SU-DHL-6 (cell line): ENCODE measurements around the gene REXO5.

ENCODE experiments used
- H2AFZ ChIP-seq: fragments of 200-600 bp; sonication (generic); 2 replicates; pipeline ENCODE4 v1.6.1; 2014; ENCODE audit warnings: low read depth, mild to moderate bottlenecking, moderate library complexity, mixed read lengths, antibody characterized with exemption, low read length; ENCODE audit not compliant: severe bottlenecking
- H3F3A ChIP-seq: fragments of 200-600 bp; shearing (Covaris generic); 2 replicates; pipeline ENCODE4 v1.6.0; 2016; ENCODE audit warnings: antibody characterized with exemption, mild to moderate bottlenecking; ENCODE audit not compliant: insufficient read depth
- H3K27ac ChIP-seq: fragments of 200-600 bp; sonication (generic); 2 replicates; pipeline ENCODE4 v1.5.1; 2016; ENCODE audit warnings: low read depth, mild to moderate bottlenecking, low read length, moderate library complexity, mixed read lengths
- H3K27me3 ChIP-seq: fragments of 200-600 bp; sonication (generic), shearing (Covaris generic); 2 replicates; pipeline ENCODE4 v1.6.0; 2014; ENCODE audit warnings: mild to moderate bottlenecking, low read length
- H3K36me3 ChIP-seq: fragments of 200-600 bp; sonication (generic); 2 replicates; pipeline ENCODE4 v1.6.1; 2014; ENCODE audit warnings: mild to moderate bottlenecking, low read length, mixed read lengths
- H3K4me2 ChIP-seq: fragments of 300-600, 200-600 bp; shearing (Covaris generic), sonication (generic); 2 replicates; pipeline ENCODE4 v1.6.0; 2014; ENCODE audit warnings: low read length, low read depth, mild to moderate bottlenecking; ENCODE audit not compliant: poor library complexity, severe bottlenecking
- H3K4me3 ChIP-seq: fragments of 200-600 bp; sonication (generic); 2 replicates; pipeline ENCODE4 v1.5.1; 2014; ENCODE audit warnings: antibody characterized with exemption, low read length, mild to moderate bottlenecking, mixed read lengths; ENCODE audit not compliant: insufficient read depth, poor library complexity, severe bottlenecking
- H3K79me2 ChIP-seq: fragments of 200-600 bp; sonication (generic); 2 replicates; pipeline ENCODE4 v1.6.1; 2014; ENCODE audit warnings: mild to moderate bottlenecking, low read length, moderate library complexity; ENCODE audit not compliant: insufficient read depth
- H3K9ac ChIP-seq: fragments of 200-600 bp; sonication (generic); 2 replicates; pipeline ENCODE4 v1.7.0; 2014; ENCODE audit warnings: mild to moderate bottlenecking, low read length
- H3K9me2 ChIP-seq: fragments of 200-600 bp; sonication (generic); replicated peaks from 2 replicates; pipeline ENCODE4 v1.6.1; 2014; ENCODE audit warnings: low read length; ENCODE audit not compliant: insufficient read depth
- H3K9me3 ChIP-seq: fragments of 200-600 bp; sonication (generic); 2 replicates; pipeline ENCODE4 v1.6.1; 2014; ENCODE audit warnings: low read length, mixed read lengths; ENCODE audit not compliant: insufficient read depth
- H4K20me1 ChIP-seq: fragments of 200-600 bp; sonication (generic); 2 replicates; pipeline ENCODE4 v1.6.1; 2014; ENCODE audit warnings: low read depth, mild to moderate bottlenecking, antibody characterized with exemption, low read length, moderate library complexity, mixed read lengths
- CTCF ChIP-seq: fragments of 200-600 bp; sonication (generic); IDR thresholded peaks from one replicate; pipeline ENCODE4 v1.5.1; 2017; ENCODE audit warnings: antibody characterized with exemption, mild to moderate bottlenecking, low read length, moderate library complexity; ENCODE audit not compliant: insufficient read depth, poor library complexity, severe bottlenecking
- EZH2phosphoT487 ChIP-seq: fragments of 200-600 bp; sonication (generic), shearing (Covaris generic); conservative IDR thresholded peaks from 2 replicates; pipeline ENCODE4 v1.6.1; 2018; ENCODE audit warnings: mild to moderate bottlenecking, antibody characterized with exemption, low read length, moderate library complexity, mixed read lengths

REXO5 gene

DNA sequence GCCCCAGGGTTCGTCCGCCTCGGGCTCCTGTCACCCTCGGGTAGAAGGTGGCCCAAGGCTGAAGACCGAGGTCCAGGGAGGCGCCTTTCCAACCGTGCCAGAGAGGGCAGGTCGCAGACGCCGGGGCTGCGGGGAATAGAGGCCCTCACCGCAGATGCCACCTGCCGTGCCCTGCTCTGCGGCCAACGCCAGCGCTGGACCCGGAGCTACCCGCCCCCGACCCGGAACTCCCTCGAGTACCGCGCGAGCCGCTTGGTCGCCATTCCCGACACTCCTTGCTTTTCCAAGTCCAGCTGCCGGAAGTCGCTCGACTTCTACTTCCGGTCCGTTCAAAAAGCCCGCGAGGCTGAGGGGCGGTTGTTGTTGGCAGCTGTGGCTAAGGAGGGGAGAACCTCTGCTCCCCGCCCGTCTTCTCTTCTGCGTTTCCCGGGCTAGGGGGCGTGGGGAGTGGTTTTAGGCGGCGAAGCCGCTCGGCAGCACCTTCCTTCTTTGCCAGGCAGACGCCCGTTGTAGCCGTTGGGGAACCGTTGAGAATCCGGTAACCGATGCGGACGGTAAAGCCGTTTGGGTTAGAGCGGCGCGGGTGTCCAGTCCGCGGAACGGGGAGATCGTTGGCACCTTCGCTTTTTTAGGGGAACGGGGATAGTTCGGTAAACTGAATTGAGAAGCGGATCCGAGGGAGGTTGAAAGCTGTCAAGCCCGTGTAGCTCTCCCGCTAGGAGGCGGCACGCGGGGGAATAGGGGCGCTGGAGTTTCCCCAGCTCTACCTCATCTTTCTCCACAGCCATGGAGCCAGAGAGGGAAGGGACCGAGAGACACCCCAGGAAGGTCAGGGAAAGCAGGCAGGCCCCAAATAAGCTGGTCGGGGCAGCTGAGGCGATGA is at the start of gene REXO5, which contains the start of gene ERI2:
TSS of gene REXO5 (plus strand) at position 360 of the 883 bp plus-strand sequence. CDS start at position 787, 427 bp downstream.
TSS of gene ERI2 (minus strand) at position 305 of the 883 bp plus-strand sequence. CDS start at position 263, 42 bp downstream.
- H3K36me3 ChIP-seq = 0 out of 2 replicates have a peak, but pooled peaks cover under 1% of the 10 kb centered on the region
- H3K4me2 ChIP-seq = peak within 1 kb of the TSS; percentile 84
- H2AFZ ChIP-seq = peak within 1 kb of the TSS; percentile 73
- H3K9ac ChIP-seq = peak within 1 kb of the TSS; percentile 86
- no peaks in the 10 kb centered on the region for H3K27me3 ChIP-seq
- H3K9me2 ChIP-seq = no peaks in the 10 kb centered on the region
- TF ChIP-seq CTCF = peak; percentile 24
- TF ChIP-seq EZH2phosphoT487 = no peak
- no peaks in the 10 kb centered on the region for H3K9me3 ChIP-seq
- H3K27ac ChIP-seq = peak within 1 kb of the TSS; percentile 86
- H3F3A ChIP-seq = peaks cover 13% of the 10 kb centered on the region; the same call in 1 of the 2 replicates
- H3K4me3 ChIP-seq = peak within 1 kb of the TSS; percentile 70
- H3K79me2 ChIP-seq = peaks cover 9% of the 10 kb centered on the region; the same call in 1 of the 2 replicates
- no peaks in the 10 kb centered on the region for H4K20me1 ChIP-seq

GRCh38 chr16:20760346-20760745 is 46.0 kb upstream of the REXO5 start:
- Histone ChIP-seq H3K4me2 (no peak overlapping the region), H4K20me1 (no peaks in the 10 kb centered on the region)

DNA sequence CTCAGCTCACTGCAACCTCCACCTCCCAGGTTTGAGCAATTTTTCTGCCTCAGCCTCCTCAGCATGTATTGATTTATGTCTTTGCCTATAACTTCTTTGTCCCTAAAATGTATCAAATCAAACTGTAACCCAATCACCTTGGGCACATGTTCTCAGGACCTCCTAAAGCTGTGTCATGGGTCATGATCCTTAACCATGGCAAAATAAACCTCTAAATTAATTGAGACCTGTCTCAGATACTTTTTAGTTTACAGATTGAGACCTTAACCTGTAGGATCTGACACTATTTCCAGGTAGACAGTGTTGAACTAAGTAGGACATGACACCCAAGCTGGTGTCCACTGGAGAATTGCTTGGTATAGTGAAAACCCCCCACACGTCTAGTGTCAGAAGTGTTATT is 45.2 kb upstream of the REXO5 start:
- Histone ChIP-seq H3K27me3 (no peaks in the 10 kb centered on the region), H3K9me3 (no peaks in the 10 kb centered on the region), H3K4me3 (no peak overlapping the region), H3K4me2 (no peak overlapping the region), H3F3A (no peaks in the 10 kb centered on the region), H4K20me1 (no peaks in the 10 kb centered on the region), H3K36me3 (no peaks in the 10 kb centered on the region), H3K9me2 (no peaks in the 10 kb centered on the region), H3K9ac (no peak overlapping the region), H2AFZ (no peak overlapping the region), H3K27ac (no peak overlapping the region), H3K79me2 (no peaks in the 10 kb centered on the region)
- TF ChIP-seq CTCF = no peak
- TF ChIP-seq EZH2phosphoT487 = no peak

More at GRCh38 chr16:20760346-20760745, 46.0 kb upstream of the REXO5 start:
- Histone ChIP-seq H3K27me3 (no peaks in the 10 kb centered on the region), H3K4me3 (no peak overlapping the region), H3K79me2 (no peaks in the 10 kb centered on the region), H3K9me3 (no peaks in the 10 kb centered on the region), H3K9me2 (no peaks in the 10 kb centered on the region), H3K27ac (no peak overlapping the region), H3K9ac (no peak overlapping the region), H3F3A (no peaks in the 10 kb centered on the region), H3K36me3 (no peaks in the 10 kb centered on the region), H2AFZ (no peak overlapping the region)
- TF ChIP-seq EZH2phosphoT487 = no peak
